SH-SY5Y (cell line): Measurements from ENCODE around the gene USP25.

Experiments
- GATA2 ChIP-seq: IDR thresholded peaks from 2 replicates; pipeline ENCODE4 v1.6.1; 2011; ENCODE audit warnings: mild to moderate bottlenecking, low read depth, low read length
- GATA3 ChIP-seq: IDR thresholded peaks from 2 replicates; pipeline ENCODE4 v1.6.1; 2011; ENCODE audit warnings: low read depth, mild to moderate bottlenecking, low read length, moderate library complexity

DNA sequence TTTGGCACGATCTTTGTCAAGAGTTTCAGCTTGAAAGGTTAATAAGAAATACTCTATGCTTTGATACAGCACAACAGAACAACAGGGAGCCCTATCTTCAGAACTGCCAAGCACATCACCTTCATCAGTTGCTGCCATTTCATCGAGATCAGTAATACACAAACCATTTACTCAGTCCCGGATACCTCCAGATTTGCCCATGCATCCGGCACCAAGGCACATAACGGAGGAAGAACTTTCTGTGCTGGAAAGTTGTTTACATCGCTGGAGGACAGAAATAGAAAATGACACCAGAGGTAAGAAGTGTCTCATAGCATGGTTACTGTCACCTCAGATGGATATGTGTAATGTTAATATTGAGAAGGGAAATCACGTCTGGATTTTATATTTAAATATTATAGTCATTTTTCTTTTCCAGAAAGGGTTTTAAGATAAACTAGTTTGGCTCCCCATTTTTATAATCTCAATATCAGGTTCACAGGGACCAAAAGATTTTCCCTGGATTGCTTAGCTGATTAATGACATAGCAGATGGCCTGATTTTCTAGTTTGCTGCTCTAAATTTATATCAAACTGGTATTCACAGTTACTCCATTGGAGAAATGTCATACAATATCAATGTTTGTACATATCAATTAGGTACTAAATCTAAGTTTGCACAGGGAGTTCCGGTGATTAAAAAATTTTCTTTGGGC is 97.3 kb downstream of the USP25 start:
- TF ChIP-seq GATA2 (no peak), GATA3 (no peak)
